ENCODE data around the gene CASP8AP2.
"Not testable (repeated sequence)": the region's sequence is repeated elsewhere in the genome, so short reads cannot be mapped to it uniquely, and the experiment has no call there.

Gene CASP8AP2

DNA sequence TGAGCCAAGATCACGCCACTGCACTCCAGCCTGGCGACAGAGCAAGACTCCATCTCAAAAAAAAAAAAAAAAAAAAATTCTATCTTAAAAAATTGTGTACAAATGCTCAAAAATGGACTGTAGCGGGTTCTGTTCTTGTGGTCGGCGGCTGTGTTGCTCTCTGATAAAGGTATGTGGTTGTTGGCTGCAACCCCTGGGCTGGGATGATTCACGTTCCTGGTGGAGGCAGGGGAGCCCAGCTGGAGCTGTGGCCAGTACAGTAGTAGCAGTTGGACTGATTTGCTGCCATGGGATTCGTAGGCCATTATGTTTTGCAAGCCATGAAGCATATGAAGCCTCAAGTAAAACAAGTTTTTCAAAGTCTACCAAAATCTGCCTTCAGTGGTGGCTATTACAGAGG lies 32.4 kb upstream of the CASP8AP2 start:
- Mint-ChIP-seq H3K4me3 (no peak overlapping the region), H3K27ac (no peak overlapping the region), H3K9me3 (no peaks in the 10 kb centered on the region), H3K36me3 (ENCODE audit: low read depth) (peaks cover 73% of the 10 kb centered on the region), H3K27me3 (ENCODE audit: low read depth, poor library complexity) (peaks cover 5% of the 10 kb centered on the region), H3K4me1 (peaks cover 3% of the 10 kb centered on the region)
- TF ChIP-seq, protein P1, sequence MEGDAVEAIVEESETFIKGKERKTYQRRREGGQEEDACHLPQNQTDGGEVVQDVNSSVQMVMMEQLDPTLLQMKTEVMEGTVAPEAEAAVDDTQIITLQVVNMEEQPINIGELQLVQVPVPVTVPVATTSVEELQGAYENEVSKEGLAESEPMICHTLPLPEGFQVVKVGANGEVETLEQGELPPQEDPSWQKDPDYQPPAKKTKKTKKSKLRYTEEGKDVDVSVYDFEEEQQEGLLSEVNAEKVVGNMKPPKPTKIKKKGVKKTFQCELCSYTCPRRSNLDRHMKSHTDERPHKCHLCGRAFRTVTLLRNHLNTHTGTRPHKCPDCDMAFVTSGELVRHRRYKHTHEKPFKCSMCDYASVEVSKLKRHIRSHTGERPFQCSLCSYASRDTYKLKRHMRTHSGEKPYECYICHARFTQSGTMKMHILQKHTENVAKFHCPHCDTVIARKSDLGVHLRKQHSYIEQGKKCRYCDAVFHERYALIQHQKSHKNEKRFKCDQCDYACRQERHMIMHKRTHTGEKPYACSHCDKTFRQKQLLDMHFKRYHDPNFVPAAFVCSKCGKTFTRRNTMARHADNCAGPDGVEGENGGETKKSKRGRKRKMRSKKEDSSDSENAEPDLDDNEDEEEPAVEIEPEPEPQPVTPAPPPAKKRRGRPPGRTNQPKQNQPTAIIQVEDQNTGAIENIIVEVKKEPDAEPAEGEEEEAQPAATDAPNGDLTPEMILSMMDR (IDR thresholded peaks at IDR 0.05), result no peak
- no peak for DNase-seq

GRCh38 chr6:89799096-89799495 lies 30.6 kb upstream of the CASP8AP2 start:
- H3K36me3 Mint-ChIP-seq (ENCODE audit: low read depth), result peaks cover 65% of the 10 kb centered on the region
- DNase-seq, result no peak
- peaks cover 5% of the 10 kb centered on the region for H3K27me3 Mint-ChIP-seq (ENCODE audit: low read depth, poor library complexity)
- H3K27ac Mint-ChIP-seq, result no peak overlapping the region
- H3K4me1 Mint-ChIP-seq, result peaks cover 3% of the 10 kb centered on the region
- TF ChIP-seq, protein P1 (IDR thresholded peaks at IDR 0.05), result no peak
- H3K9me3 Mint-ChIP-seq, result no peaks in the 10 kb centered on the region
- no peak overlapping the region for H3K4me3 Mint-ChIP-seq

DNA sequence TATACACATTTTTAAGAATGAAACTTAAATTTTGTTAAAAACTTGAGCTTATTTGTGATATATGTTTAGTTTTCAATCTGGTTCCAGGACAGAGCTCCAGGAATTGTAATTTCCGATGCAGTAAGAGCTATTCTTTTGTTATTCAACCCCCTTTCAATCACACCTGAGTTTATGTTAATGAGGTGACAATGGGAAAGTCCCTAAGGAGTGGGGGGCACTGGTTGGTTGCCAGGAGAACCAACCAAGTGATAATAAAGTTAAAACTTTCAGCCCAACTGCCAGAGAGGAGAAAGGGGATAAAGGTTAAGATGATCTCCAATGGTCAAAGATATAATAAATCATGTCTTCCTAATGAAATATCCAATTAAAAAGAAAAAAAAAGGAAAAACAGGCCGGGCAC lies 29.9 kb upstream of the CASP8AP2 start:
- TF ChIP-seq, protein P1 (IDR thresholded peaks at IDR 0.05), result no peak
- no peak overlapping the region for H3K4me3 Mint-ChIP-seq
- peaks cover 3% of the 10 kb centered on the region for H3K4me1 Mint-ChIP-seq
- DNase-seq, result no peak
- peaks cover 60% of the 10 kb centered on the region for H3K36me3 Mint-ChIP-seq (ENCODE audit: low read depth)
- H3K9me3 Mint-ChIP-seq, result no peaks in the 10 kb centered on the region
- H3K27ac Mint-ChIP-seq, result no peak overlapping the region
- H3K27me3 Mint-ChIP-seq (ENCODE audit: low read depth, poor library complexity), result peaks cover 5% of the 10 kb centered on the region

DNA sequence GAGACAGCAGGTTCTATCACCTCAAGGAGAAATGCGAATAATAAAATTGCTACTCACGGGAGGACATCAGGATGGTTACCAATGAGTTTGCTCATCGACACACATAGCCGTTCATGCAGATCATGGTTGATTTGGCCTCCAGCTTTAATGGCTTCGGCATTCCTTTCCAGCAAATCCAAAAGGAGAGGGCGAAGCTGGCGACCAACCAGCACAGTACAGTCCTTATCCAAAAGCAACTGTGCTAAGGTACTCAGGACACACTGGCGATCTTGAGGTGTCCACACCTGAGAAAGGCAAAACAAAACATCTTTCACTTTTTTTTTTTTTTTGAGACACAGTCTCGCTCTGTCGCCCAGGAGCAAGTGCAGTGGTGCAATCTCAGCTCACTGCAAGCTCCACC lies 26.4 kb upstream of the CASP8AP2 start:
- peaks cover 5% of the 10 kb centered on the region for H3K27me3 Mint-ChIP-seq (ENCODE audit: low read depth, poor library complexity)
- TF ChIP-seq, protein P1 (IDR thresholded peaks at IDR 0.05), result no peak
- no peaks in the 10 kb centered on the region for H3K9me3 Mint-ChIP-seq
- no peak overlapping the region for H3K4me3 Mint-ChIP-seq
- H3K27ac Mint-ChIP-seq, result peak overlapping the region; percentile 1
- no peaks in the 10 kb centered on the region for H3K4me1 Mint-ChIP-seq
- peaks cover 43% of the 10 kb centered on the region for H3K36me3 Mint-ChIP-seq (ENCODE audit: low read depth)
- no peak for DNase-seq

DNA sequence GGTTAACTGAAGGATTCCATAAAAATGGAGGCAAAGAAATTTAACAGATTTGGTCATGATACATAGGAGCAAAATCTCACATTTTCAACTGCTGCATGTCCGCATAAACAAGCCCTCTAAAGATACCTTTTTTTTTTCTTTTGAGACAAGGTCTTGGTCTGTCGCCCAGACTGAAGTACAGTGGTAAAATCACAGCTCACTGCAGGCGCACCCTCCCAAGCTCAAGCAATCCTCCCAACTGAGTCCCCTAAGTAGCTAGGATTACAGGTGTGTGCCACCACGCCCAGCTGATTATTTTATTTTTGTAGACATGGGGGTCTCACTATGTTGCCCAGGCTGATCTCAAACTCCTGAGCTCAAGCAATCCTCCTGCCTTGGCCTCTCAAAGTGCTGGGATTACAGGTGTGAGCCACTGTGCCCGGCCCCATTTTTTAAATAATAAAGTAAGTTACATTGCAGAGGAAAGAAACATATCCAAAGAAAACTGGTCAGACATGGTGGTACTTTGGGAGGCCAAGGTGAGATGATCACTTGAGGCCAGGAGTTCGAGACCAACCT lies 23.8 kb upstream of the CASP8AP2 start:
- peak overlapping the region; percentile 77 for H3K27ac Mint-ChIP-seq
- H3K9me3 Mint-ChIP-seq, result no peaks in the 10 kb centered on the region
- H3K4me3 Mint-ChIP-seq, result no peak overlapping the region
- H3K4me1 Mint-ChIP-seq, result no peaks in the 10 kb centered on the region
- TF ChIP-seq, protein P1 (IDR thresholded peaks at IDR 0.05), result no peak
- no peaks in the 10 kb centered on the region for H3K27me3 Mint-ChIP-seq (ENCODE audit: low read depth, poor library complexity)
- DNase-seq, result no peak
- peaks cover 20% of the 10 kb centered on the region for H3K36me3 Mint-ChIP-seq (ENCODE audit: low read depth)

- H3K27ac Mint-ChIP-seq, result peak overlapping the region; percentile 24
- no peaks in the 10 kb centered on the region for H3K4me1 Mint-ChIP-seq
- H3K27me3 Mint-ChIP-seq (ENCODE audit: low read depth, poor library complexity), result no peaks in the 10 kb centered on the region
- no peak for DNase-seq
- peaks cover 8% of the 10 kb centered on the region for H3K36me3 Mint-ChIP-seq (ENCODE audit: low read depth)
- TF ChIP-seq, protein P1 (IDR thresholded peaks at IDR 0.05), result no peak
- H3K9me3 Mint-ChIP-seq, result no peaks in the 10 kb centered on the region
- no peak overlapping the region for H3K4me3 Mint-ChIP-seq
Observed at GRCh38 chr6:89807581-89807980, 22.1 kb upstream of the CASP8AP2 start.

GRCh38 chr6:89813422-89813821 lies 16.3 kb upstream of the CASP8AP2 start:
- not testable (repeated sequence) for H3K36me3 Mint-ChIP-seq (ENCODE audit: low read depth); H3K9me3 Mint-ChIP-seq

More at GRCh38 chr6:89813422-89813821, 16.3 kb upstream of the CASP8AP2 start:
- not testable (repeated sequence) for H3K27me3 Mint-ChIP-seq (ENCODE audit: low read depth, poor library complexity); DNase-seq; H3K27ac Mint-ChIP-seq; H3K4me3 Mint-ChIP-seq
- H3K4me1 Mint-ChIP-seq, result peaks cover 19% of the 10 kb centered on the region

Measured in nephron progenitor cell (in vitro differentiated cells).